ENCODE results near the gene NF1.
"Not testable (repeated sequence)": the region's sequence is repeated elsewhere in the genome, so short reads cannot be mapped to it uniquely, and the experiment has no call there.

DNA sequence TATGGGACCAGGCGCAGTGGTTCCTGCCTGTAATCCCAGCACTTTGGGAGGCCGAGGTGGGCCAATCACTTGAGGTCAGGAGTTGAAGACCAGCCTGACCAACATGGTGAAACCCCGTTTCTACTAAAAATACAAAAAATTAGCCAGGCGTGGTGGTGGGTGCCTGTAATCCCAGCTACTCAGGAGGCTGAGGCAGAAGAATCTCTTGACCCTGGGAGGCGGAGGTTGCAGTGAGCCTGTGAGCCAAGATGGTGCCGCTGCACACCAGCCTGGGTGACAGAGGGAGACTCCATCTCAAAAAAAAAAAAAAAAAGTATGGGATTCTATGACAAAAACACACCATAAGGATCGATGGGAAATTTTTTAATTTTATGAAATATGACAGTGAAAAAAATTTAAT, 217.4 kb downstream of the NF1 start:
- not testable (repeated sequence) for TF ChIP-seq POLR2AphosphoS5, POLR2A (IDR thresholded peaks at IDR 0.05)
- TF ChIP-seq, protein P1, sequence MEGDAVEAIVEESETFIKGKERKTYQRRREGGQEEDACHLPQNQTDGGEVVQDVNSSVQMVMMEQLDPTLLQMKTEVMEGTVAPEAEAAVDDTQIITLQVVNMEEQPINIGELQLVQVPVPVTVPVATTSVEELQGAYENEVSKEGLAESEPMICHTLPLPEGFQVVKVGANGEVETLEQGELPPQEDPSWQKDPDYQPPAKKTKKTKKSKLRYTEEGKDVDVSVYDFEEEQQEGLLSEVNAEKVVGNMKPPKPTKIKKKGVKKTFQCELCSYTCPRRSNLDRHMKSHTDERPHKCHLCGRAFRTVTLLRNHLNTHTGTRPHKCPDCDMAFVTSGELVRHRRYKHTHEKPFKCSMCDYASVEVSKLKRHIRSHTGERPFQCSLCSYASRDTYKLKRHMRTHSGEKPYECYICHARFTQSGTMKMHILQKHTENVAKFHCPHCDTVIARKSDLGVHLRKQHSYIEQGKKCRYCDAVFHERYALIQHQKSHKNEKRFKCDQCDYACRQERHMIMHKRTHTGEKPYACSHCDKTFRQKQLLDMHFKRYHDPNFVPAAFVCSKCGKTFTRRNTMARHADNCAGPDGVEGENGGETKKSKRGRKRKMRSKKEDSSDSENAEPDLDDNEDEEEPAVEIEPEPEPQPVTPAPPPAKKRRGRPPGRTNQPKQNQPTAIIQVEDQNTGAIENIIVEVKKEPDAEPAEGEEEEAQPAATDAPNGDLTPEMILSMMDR (IDR thresholded peaks at IDR 0.05) = not testable (repeated sequence)

Measured in prostate gland (tissue), 2 donors.